Forelimb muscle (tissue), 1 donor: ENCODE results near the gene LEPR. TPM values are rescaled to one million over a fixed set of nuclear protein-coding genes. Genes with fewer than 3 reads are reported as not detected.
"Not testable (repeated sequence)": the region's sequence is repeated elsewhere in the genome, so short reads cannot be mapped to it uniquely, and the experiment has no call there.

Source experiments
- DNase-seq: peaks from one replicate; pipeline ENCODE4 v3.0.0-alpha.2; 2013; ENCODE audit warnings: low read depth
- polyA plus RNA-seq: library from polyadenylated mRNA; unstranded; fragments of 120-200 nt; gene quantifications from one replicate; pipeline ENCODE4 v1.2.1, GENCODE V29; 2013; ENCODE audit not compliant: insufficient read length

LEPR gene
- polyA plus RNA-seq, 1 donor = 7.4 TPM

DNA sequence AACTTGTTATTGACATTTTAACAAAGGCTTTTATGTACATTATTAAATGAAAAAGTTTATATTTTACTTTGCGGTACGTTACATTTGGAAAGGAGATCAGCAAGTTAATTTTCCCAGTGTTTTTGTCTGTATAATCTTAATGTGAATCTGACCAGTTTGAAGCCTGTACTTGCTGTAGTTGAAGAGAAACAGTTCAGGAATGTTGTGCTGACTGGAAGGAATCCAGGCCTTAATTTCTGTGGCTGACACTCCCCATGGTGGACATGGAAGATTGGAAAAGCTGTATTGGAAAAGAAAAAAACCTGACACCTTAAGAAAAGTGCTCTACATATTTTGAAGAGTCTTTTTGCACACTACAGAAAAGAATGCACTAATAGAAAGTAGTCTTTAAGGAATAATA is 15.5 kb downstream of the LEPR start:
- DNase-seq = no peak

DNA sequence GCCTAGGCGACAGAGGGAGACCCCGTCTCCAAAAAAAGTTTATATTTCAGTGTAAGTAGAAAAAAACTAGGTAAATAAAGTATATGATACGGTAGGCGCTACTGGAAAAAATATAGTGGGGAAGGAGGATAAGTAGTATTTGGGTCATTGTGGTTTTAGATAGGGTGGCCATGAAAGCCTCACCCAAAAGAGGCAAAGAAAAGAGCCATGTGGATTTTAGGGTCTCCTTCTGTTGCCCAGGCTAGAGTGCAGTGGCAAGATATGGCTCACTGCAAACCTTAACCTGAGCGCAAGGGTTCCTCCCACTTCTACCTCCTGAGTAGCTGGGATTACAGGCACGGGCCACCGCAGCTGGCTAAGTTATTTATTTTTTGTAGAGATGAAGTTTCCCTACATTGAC is 17.1 kb downstream of the LEPR start:
- no peak for DNase-seq

DNA sequence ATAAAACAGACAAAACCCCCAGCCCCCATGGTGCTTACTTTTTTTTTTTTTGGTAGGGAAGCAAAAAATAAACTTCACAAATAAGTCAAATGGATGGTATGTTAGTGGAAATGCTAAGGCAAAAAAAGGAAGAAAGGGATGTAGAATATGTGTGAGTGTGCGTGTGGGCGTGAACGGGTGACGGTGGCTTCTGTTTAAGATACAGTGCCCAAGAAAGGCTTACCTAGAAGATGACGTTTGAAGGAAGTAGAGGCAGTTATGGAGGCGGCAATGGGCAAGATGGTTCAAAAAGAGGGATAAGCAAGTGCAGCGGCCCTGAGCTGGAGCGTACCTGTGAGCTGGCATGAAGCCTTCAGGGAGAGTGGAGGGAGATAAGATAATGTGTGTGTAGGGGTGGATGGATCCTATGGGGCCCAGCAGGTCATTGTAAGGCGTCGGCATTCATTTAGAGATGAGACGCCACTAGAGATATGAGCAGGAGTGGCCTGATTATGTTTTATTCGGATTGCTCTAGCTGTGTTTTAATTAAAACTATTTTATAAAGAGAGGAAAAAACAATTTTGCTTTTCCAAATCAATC is 19.9 kb downstream of the LEPR start:
- DNase-seq = no peak

DNA sequence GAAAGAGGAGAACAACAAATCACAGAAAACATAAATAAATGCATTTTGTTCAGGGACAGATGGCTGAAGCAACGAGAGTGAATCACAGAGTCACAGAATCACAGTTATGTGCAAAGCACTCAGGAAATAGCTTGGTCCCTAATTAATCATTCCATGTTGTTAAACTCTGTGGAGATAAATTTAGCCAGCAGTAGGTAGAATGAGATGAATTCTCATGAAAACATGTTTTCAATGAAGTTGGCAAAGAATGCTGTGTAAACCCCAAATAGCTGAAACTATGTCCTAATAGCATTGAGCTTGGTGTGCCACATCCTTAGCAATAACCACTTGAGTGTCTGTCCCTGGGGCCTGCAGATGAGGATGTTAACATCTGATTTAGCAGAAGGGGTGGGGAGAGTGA is 20.4 kb downstream of the LEPR start:
- DNase-seq = no peak

DNA sequence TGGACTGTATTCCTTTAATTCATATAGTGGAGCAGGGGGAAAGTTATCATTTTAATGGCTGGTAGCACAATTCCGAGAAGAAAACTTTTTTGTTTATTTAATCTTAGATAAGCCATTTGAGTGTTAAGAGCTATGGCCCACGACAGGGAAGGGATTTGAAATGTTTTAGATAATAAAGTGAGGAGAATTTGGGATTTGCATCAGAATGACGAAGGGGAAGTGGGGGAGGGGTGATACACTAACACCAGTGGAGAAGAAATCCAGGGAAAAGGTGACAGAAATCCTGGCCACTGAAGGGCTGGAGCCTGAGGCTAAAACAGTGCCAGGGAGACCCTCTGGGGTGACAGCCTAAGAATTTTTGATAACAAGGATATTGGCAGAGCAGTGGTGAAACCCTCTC is 21.0 kb downstream of the LEPR start:
- no peak for DNase-seq

DNA sequence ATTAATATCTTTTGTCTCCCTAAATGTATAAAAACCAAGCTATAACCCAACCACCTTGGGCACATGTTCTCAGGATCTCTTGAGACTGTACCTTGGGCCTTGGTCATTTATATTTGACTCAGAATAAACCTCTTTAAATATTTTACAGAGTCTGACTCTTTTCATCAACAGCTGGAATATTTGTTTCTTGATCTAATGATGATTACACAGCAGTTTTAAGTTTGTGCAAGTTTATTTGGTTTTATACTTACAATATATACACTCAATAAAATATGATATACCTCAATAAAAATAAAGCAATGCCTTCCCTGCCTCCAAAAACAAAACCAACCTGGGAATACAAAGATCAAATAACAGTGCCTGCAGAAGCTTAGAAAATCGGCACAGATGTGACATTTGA is 22.0 kb downstream of the LEPR start:
- DNase-seq = no peak

DNA sequence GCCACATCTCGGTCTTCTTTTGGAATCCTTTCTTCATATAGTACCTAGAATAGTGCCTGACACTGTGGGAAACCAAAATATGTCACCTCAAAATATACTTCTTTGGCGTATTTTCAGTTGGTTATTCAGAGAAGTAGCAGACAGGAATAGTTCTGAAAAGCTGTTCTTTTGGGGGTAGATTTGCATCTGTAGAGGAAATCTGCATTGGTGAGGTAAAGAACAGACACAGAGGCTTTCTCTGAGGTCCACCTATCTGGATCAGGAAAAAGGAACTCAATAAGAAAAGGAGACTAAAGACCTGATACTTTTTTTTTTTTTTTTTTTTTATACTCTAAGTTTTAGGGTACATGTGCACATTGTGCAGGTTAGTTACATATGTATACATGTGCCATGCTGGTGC is 23.2 kb downstream of the LEPR start:
- no peak for DNase-seq

DNA sequence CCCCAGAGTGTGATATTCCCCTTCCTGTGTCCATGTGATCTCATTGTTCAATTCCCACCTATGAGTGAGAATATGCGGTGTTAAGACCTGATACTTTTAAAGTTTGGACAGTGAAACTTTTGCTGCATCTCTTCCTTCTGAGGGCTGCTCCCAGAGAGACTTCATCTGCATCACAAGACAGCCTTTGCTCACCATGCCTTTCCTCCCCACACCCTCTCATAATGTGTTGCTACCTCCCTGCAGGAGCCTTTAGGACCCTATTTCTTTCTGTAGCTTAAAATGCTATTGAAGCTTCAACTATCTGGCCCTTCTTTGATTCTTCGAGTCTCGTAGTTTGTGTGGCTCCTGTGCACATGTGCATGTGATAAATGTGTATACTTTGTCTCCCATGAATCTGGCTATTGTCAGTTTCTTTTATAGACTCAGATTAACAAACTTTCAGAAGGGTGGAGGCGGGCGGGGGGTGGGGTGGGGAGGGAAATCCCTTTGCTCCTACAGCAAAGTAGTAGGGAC is 23.7 kb downstream of the LEPR start:
- no peak for DNase-seq

DNA sequence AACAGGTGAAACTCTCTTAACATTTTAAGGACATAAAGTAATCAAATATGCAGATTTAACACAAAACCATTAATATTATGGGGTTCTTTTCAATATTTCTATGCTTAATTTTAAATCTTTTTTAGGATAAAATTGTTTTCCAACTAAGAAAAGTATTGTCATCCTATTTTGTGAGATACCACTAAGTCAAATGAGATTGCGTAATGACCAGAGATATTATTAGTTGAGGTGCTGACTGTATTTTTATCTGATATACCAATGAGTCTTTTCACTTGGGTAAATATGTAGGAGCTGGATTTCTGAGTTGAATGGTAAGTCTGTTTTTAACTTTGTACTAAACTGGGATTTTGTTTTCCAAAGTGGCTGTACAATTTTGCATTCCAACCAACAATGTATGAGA is 25.4 kb downstream of the LEPR start:
- no peak for DNase-seq

DNA sequence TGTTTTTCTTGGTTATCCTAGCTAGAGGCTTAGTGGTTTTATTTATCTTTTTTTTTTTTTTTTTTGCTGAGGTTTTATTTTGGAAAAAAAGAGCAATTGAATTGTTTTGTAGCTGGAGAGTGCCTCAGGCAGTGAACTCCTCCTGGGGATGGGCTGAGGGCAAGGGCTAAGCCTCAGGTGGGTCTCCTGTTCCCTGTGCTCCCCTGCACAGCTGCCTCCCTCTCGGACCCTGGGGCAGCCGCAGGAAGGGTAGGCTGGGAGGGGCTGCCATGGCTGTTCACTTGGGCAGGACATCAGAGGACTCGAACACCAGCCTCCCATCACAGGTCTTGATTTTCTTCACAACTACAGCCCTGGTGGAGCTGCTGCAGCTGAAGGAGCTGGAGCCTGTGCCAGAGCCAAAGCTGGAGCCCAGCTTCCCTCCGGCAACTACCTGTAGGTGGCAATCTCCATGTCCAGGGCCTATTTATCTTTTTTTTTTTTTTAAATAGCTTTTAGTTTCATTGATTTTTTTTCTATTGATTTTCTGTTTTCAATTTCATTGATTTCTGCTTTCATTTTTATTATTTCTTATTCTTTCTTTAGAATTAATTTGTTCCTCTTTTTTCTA is 28.9 kb downstream of the LEPR start:
- no peak for DNase-seq

DNA sequence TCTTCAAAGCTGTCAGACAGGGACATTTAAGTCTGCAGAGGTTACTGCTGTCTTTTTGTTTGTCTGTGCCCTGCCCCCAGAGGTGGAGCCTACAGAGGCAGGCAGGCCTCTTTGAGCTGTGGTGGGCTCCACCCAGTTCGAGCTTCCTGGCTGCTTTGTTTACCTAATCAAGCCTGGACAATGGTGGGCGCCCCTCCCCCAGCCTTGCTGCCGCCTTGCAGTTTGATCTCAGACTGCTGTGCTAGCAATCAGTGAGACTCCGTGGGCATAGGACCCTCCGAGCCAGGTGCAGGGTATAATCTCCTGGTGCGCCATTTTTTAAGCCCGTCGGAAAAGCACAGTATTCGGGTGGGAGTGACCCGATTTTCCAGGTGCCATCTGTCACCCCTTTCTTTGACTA is 35.2 kb downstream of the LEPR start:
- DNase-seq = not testable (repeated sequence)

DNA sequence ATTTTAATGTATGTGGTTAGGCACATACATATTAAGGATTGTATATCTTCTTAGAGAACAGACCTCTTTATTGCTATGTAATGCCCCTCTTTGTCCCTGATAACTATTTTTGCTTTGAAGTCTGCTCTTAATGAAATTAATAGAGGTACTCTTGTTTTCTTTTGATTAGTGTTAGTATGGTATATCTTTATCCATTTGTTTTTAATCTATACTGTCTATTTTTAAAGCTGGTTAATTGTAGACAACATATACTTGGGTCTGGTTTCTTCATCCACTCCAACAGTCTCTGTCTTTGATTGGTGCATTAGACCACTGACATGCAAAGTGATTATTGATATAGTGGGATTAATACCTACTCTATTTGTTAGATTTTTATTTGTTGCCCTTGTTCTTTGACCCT is 36.0 kb downstream of the LEPR start:
- no peak for DNase-seq

DNA sequence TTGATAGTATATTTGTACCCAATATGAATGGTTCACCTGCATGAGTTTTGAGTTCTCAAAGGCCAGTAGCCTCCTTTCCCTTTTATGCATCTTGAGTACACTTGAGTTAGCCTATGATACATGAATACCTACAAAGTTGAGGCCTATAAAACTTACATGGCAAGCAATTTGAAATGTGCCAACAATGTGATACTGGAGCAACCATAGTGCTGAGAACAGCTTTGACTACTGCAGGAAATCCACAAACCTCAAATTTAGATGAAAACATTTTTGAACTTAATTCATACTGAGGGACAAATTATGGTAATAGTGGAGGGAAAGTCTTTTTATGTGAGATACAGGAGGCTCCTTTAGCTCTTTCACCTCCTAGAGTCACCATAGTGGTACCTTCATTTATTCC is 37.4 kb downstream of the LEPR start:
- no peak for DNase-seq

DNA sequence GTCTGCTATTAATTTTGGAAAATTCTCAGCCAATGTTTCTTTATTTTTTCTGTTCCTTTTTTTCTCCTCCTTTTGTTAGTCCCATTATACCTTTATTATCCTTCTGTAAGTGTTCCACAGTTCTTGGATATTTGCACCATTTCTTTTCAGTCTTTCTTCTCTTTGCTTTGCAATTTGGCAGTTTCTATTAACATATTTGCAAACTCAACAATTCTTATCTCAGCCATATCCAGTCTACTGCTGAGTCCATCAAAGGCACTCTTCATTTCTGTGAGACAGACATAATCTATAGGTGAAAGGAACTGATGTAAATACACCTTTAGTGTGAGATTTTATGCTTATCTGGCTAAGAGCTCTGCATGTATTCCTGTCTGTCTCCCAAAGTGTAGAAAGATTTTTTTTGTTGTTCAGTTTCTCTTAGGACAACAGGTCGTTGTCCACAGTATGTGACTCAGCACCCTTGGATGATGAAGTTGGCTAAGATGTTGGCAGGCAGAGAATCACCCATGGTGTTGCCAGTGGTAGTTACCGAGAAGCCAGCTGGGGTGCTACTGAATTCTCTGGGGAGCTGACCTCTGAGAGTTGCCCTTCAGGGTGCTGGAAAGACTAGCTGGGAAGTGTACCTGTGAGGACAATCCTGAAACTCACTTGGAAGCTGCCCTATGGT is 38.4 kb downstream of the LEPR start:
- no peak for DNase-seq

DNA sequence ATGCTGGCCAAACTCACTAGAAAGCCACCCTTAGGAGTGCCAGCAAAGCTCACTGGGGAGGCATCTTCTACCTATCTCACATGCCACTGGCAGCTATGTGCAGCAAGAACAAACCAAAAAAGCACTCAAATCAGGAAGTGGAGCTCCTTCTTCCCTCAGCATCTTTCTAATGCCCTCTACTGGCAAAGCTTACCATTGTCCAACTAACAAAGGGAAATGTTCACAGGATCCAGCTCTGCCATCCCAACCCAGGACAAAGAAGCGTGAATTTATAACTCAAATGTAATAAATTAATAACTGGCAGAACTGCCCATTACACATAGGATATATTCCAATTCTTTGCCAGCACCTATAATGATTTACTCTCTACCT is 38.9 kb downstream of the LEPR start:
- no peak for DNase-seq

DNA sequence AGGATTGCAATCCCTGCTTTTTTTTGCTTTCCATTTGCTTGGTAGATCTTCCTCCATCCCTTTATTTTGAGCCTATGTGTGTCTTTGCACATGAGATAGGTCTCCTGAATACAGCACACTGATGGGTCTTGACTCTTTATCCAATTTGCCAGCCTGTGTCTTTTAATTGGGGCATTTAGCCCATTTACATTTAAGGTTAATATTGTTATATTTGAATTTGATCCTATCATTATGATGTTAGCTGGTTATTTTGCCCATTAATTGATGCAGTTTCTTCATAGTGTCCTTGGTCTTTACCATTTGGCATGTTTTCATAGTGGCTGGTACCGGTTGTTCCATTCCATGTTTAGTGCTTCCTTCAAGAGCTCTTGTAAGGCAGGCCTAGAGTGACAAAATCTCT is 45.4 kb downstream of the LEPR start:
- DNase-seq = not testable (repeated sequence)

DNA sequence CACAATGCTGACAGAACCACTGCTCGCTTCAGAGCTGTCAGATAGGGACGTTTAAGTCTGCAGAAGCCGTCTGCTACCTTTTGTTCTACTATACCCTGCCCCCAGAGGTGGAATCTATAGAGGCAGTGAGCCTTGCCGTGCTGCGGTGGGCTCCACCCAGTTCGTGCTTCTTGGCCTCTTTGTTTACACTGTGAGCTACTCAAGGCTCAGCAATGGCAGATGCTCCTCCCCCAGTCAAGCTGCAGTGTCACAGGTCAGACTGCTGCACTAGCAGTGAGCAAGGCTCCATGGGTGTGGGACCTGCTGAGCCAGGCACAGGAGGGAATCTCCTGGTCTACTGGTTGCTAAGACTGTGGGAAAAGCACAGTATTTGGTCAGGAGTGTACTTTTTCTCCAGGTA is 47.1 kb downstream of the LEPR start:
- no peak for DNase-seq

DNA sequence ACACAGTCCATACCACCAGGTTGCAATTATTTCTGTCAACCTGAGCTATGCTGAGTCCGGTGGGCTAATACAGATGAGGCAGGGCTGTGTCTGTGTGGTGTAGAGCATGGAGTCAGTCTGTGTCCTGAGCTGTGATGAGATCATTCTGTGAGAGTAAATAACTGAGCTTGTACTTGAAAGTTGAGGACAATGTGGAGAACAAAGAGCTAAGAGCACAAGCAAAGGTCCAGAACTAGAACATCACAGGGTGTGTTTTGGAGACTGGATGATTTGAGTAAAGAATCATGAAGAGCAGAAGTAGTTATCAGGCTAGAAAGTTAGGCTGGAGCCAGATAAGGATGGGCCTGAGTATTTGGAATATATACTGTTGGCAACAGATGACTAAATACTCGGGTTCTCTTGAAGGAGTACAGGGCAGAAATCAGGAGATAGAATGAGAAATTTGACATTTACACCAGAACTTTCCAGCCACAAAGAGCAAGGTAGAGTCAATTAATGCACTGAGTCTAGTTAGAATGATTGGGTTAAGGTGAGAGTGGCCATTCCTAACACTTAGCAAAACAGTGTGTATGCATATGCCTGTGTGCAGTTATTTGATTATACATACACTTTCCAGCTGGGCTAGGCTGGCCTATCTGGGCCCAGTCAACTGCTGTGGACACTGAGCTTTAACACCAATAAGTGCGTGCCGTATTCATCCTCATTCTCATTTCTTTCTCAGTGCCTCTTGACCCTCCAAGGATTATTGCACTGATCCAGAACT is 48.8 kb downstream of the LEPR start:
- DNase-seq = no peak

DNA sequence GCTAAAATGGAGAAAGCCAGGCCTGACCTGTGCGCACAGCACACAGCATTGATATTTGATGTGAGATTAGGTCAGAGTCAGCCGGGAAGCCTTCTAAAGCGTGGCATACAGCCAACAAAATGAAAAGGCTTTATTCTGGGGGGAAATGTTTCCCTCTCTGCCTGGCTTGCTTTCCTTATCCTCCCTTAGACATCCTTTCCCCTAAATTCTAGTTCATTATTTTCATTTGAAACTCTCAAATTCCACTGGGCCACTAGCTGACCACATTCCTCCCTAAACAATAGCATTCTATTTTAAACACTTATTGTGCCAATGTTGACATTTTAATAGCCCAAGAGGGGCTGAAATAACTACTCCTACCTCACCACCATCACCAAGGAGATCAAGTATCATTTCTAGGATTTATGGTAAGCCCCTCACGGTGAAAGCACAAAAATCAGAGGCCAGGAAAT is 49.4 kb downstream of the LEPR start:
- no peak for DNase-seq
